GM18861 (cell line): ENCODE measurements around the gene MAPT.
"Not testable (repeated sequence)": the region's sequence is repeated elsewhere in the genome, so short reads cannot be mapped to it uniquely, and the experiment has no call there.

ENCODE experiments used
- ATAC-seq: cut with Tn5 transposase; IDR thresholded peaks from one replicate; pipeline ENCODE4 v1.9.1; 2021; ENCODE audit not compliant: unreplicated experiment

The MAPT gene

GRCh38 chr17:46003907-46004748 lies 109.8 kb downstream of the MAPT start:
- no peak for ATAC-seq

- not testable (repeated sequence) for ATAC-seq
These were observed 111.7 kb downstream of the MAPT start for GRCh38 chr17:46006082-46006481.

- no peak for ATAC-seq
These were observed 113.2 kb downstream of the MAPT start for GRCh38 chr17:46007461-46007965.

- no peak for ATAC-seq
These were observed 114.2 kb downstream of the MAPT start for GRCh38 chr17:46008591-46008990.

GRCh38 chr17:46009681-46010596 lies 115.6 kb downstream of the MAPT start:
- ATAC-seq = no peak

GRCh38 chr17:46010597-46011186 lies 116.3 kb downstream of the MAPT start:
- ATAC-seq = no peak

- ATAC-seq = no peak
These were observed 117.6 kb downstream of the MAPT start for GRCh38 chr17:46011711-46012505.

GRCh38 chr17:46012506-46013079 lies 118.2 kb downstream of the MAPT start:
- ATAC-seq = no peak

- ATAC-seq = no peak
These were observed 118.8 kb downstream of the MAPT start for GRCh38 chr17:46013127-46013501.

GRCh38 chr17:46013502-46014165 lies 119.3 kb downstream of the MAPT start:
- no peak for ATAC-seq

- not testable (repeated sequence) for ATAC-seq
These were observed 125.1 kb downstream of the MAPT start for GRCh38 chr17:46019408-46019925.

GRCh38 chr17:46020023-46020761 lies 125.8 kb downstream of the MAPT start:
- ATAC-seq = no peak

- no peak for ATAC-seq
These were observed 126.6 kb downstream of the MAPT start for GRCh38 chr17:46020998-46021397.

- ATAC-seq = not testable (repeated sequence)
These were observed 129.0 kb downstream of the MAPT start for GRCh38 chr17:46023366-46023765.

GRCh38 chr17:46023783-46024388 lies 129.5 kb downstream of the MAPT start:
- no peak for ATAC-seq

- no peak for ATAC-seq
These were observed 130.2 kb downstream of the MAPT start for GRCh38 chr17:46024590-46024989.

GRCh38 chr17:46025060-46025459 lies 130.7 kb downstream of the MAPT start:
- no peak for ATAC-seq

- ATAC-seq = no peak
These were observed 131.3 kb downstream of the MAPT start for GRCh38 chr17:46025510-46026165.
